ENCODE measurements around the gene HDAC1.

DNA sequence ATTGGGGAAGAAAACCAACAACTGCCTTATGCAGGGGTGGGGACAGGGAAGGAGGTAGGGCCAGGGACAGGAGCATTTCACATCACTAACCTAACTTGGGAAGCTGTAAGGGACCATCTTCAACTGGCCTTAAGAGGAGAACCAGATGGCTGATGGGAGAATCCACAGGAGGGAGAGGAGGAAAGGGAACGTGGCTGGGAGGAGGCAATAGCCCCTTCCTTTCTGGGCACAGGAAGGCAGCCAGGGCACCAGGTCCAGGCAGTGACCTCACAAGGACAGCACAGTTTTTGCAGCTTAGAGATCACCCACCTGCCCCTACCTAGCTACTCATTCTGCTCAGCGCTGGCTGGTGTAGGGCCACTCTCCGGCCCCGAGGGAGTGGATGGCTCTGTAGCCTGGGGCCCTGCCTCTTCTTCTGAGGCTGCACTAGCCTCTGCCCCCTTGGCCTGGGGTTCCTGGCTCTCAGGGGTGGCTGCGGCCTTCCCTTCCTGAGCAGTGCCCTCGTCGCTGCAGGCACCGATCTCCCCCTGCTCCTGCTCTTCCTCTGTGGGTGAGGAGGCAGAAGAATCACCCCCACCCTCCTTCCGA, 42.5 kb downstream of the HDAC1 start:
- no peak for TF ChIP-seq NRF1 (conservative IDR thresholded peaks at IDR 0.05; ENCODE audit: low read depth, low read length)
- TF ChIP-seq EGR1 (IDR thresholded peaks at IDR 0.05; ENCODE audit: borderline replicate concordance in 1 of 2, low read depth in 2 of 2, low read length in 2 of 2), result no peak
- TF ChIP-seq, protein P1, sequence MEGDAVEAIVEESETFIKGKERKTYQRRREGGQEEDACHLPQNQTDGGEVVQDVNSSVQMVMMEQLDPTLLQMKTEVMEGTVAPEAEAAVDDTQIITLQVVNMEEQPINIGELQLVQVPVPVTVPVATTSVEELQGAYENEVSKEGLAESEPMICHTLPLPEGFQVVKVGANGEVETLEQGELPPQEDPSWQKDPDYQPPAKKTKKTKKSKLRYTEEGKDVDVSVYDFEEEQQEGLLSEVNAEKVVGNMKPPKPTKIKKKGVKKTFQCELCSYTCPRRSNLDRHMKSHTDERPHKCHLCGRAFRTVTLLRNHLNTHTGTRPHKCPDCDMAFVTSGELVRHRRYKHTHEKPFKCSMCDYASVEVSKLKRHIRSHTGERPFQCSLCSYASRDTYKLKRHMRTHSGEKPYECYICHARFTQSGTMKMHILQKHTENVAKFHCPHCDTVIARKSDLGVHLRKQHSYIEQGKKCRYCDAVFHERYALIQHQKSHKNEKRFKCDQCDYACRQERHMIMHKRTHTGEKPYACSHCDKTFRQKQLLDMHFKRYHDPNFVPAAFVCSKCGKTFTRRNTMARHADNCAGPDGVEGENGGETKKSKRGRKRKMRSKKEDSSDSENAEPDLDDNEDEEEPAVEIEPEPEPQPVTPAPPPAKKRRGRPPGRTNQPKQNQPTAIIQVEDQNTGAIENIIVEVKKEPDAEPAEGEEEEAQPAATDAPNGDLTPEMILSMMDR (IDR thresholded peaks at IDR 0.05 in 2 of 3, conservative IDR thresholded peaks at IDR 0.05 in 1 of 3; ENCODE audit: control insufficient read depth in 2 of 3, extremely low read depth in 1 of 3, insufficient read depth in 1 of 3, low read depth in 3 of 3, low read length in 3 of 3), result no peak
- TF ChIP-seq RCOR1 (conservative IDR thresholded peaks at IDR 0.05; ENCODE audit: low read depth, low read length), result no peak
- TF ChIP-seq, protein P2, sequence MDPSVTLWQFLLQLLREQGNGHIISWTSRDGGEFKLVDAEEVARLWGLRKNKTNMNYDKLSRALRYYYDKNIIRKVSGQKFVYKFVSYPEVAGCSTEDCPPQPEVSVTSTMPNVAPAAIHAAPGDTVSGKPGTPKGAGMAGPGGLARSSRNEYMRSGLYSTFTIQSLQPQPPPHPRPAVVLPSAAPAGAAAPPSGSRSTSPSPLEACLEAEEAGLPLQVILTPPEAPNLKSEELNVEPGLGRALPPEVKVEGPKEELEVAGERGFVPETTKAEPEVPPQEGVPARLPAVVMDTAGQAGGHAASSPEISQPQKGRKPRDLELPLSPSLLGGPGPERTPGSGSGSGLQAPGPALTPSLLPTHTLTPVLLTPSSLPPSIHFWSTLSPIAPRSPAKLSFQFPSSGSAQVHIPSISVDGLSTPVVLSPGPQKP (IDR thresholded peaks at IDR 0.05; ENCODE audit: low read depth, low read length), result no peak
- 0 out of 2 replicates have a peak, but pooled peaks have one; percentile 15 for TF ChIP-seq HDGF (IDR thresholded peaks at IDR 0.05)
- TF ChIP-seq TARDBP (IDR thresholded peaks at IDR 0.05; ENCODE audit: borderline replicate concordance), result no peak
- TF ChIP-seq MYC (IDR thresholded peaks at IDR 0.05; ENCODE audit: insufficient read depth, insufficient read length, insufficient replicate concordance, low read length, severe bottlenecking), result no peak
- TF ChIP-seq EP300 (IDR thresholded peaks at IDR 0.05; ENCODE audit: borderline replicate concordance in 1 of 2, control insufficient read depth in 1 of 2, low read depth in 2 of 2, low read length in 2 of 2), result no peak

All from GM12878 (cell line).